Activated naive CD8-positive, alpha-beta T cell (primary cell): ENCODE data around the gene SERPINB12.

Experiments used
- H3K27ac Mint-ChIP-seq: one replicate; pipeline ENCODE4 v1.8.0; 2021; ENCODE audit warnings: mixed read lengths
- H3K27me3 Mint-ChIP-seq: one replicate; pipeline ENCODE4 v1.8.0; 2021; ENCODE audit warnings: mixed read lengths
- H3K36me3 Mint-ChIP-seq: one replicate; pipeline ENCODE4 v1.8.0; 2021; ENCODE audit warnings: mixed read lengths
- H3K4me1 Mint-ChIP-seq: one replicate; pipeline ENCODE4 v1.8.0; 2021; ENCODE audit warnings: low read depth, mixed read lengths
- H3K4me3 Mint-ChIP-seq: one replicate; pipeline ENCODE4 v1.8.0; 2021; ENCODE audit warnings: mild to moderate bottlenecking, mixed read lengths
- H3K9me3 Mint-ChIP-seq: one replicate; pipeline ENCODE4 v1.8.0; 2021; ENCODE audit warnings: low read depth, mixed read lengths

The SERPINB12 gene

GRCh38 chr18:63528863-63529492 is 13.2 kb upstream of the SERPINB12 start:
- Mint-ChIP-seq H3K4me3 (no peak overlapping the region), H3K9me3 (no peaks in the 10 kb centered on the region), H3K36me3 (no peaks in the 10 kb centered on the region), H3K27ac (no peak overlapping the region), H3K4me1 (no peaks in the 10 kb centered on the region), H3K27me3 (peaks cover 4% of the 10 kb centered on the region)

DNA sequence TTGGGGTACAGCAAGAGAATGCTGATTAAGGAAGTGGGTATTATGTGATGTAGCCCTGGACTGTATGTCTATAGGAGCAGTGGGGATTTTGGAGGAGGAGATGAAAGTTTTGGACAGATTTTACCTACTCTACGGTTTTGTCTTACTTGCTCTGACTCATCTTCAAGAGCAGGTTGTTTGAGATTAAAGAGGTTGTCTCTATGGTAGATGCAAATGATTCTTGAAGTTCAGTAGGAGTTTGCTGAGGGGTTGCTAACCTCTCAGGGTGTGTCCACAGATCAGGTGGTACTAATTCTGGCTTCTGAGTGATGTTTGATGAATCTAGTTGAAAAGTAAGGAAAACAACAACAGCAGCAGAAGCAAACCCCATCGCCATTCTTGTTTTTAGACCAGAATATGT is 9.7 kb upstream of the SERPINB12 start:
- H3K27me3 Mint-ChIP-seq = peaks cover 10% of the 10 kb centered on the region
- no peak overlapping the region for H3K4me3 Mint-ChIP-seq
- no peaks in the 10 kb centered on the region for H3K4me1 Mint-ChIP-seq
- H3K9me3 Mint-ChIP-seq = no peaks in the 10 kb centered on the region
- no peak overlapping the region for H3K27ac Mint-ChIP-seq
- H3K36me3 Mint-ChIP-seq = no peaks in the 10 kb centered on the region

GRCh38 chr18:63534615-63535014 is 7.6 kb upstream of the SERPINB12 start:
- H3K4me1 Mint-ChIP-seq = no peaks in the 10 kb centered on the region
- H3K9me3 Mint-ChIP-seq = no peaks in the 10 kb centered on the region
- peaks cover 12% of the 10 kb centered on the region for H3K27me3 Mint-ChIP-seq
- no peaks in the 10 kb centered on the region for H3K36me3 Mint-ChIP-seq
- no peak overlapping the region for H3K27ac Mint-ChIP-seq
- no peak overlapping the region for H3K4me3 Mint-ChIP-seq

- no peak overlapping the region for H3K27ac Mint-ChIP-seq
- no peaks in the 10 kb centered on the region for H3K9me3 Mint-ChIP-seq
- H3K4me3 Mint-ChIP-seq = no peak overlapping the region
- H3K27me3 Mint-ChIP-seq = peaks cover 17% of the 10 kb centered on the region
- no peaks in the 10 kb centered on the region for H3K36me3 Mint-ChIP-seq
- H3K4me1 Mint-ChIP-seq = no peaks in the 10 kb centered on the region
Measured at GRCh38 chr18:63539904-63540510, 2.2 kb upstream of the SERPINB12 start.

DNA sequence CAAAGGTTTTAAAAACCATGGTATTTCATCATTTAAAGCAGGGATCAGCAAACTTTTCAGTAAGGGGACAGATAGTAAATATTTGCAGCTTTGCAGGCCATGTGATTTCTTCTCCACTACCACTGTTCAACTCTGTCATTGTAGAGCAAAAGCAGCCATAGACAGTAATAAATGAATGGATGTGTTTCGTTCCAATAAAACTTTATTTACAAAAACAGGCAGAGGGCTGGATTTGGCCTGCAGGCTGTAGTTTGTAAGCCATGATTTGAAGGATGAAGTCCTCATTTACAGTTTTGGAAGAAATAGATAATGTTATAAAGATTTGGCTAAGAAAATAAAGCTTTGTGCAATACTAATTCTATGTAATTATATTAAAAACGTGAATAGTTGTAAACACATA is 1.8 kb downstream of the SERPINB12 start:
- no peak overlapping the region for H3K4me3 Mint-ChIP-seq

DNA sequence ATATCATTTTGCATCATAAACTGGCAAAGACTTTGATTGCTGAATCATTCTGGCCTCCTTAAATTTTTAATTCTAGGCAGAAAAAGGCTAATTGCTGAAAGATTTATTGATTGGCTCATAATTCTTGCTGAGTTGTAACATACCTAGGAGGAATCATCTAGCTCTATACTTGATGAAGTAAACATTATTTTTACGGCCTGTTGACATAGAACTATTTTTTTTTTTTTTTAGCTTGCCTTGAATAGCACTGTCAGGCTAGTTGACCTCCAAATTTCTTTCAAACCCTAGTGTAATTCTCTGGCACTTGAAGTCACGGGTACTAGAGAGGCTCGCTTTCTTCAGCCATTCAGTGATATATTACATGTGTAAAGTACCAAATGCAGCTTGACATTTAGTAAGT is 2.8 kb downstream of the SERPINB12 start:
- Mint-ChIP-seq H3K27ac (no peak overlapping the region), H3K4me3 (no peak overlapping the region), H3K9me3 (no peaks in the 10 kb centered on the region), H3K4me1 (no peaks in the 10 kb centered on the region), H3K27me3 (peaks cover 12% of the 10 kb centered on the region), H3K36me3 (no peaks in the 10 kb centered on the region)

More for the DNA sequence above, 1.8 kb downstream of the SERPINB12 start:
- H3K9me3 Mint-ChIP-seq = no peaks in the 10 kb centered on the region
- no peak overlapping the region for H3K27ac Mint-ChIP-seq
- H3K36me3 Mint-ChIP-seq = no peaks in the 10 kb centered on the region
- H3K4me1 Mint-ChIP-seq = no peaks in the 10 kb centered on the region
- peaks cover 15% of the 10 kb centered on the region for H3K27me3 Mint-ChIP-seq

DNA sequence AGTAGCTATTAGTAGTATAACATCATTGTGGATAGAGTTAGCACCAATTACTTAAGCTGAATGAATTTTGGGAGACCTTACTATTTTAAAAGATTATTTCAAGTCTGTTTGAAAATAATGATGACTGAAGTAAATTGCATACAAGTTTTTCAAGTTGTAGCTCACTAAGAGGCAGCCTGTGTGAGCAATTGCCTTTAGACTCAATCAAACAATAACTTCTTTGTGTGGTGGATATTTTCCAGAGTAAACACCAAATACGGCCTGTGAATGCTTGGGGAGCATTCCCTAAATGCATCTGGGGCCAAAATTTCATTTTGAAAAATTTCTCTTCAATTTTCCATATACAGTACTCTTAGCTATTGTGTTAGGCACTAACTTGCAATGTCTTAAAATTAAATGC is 7.9 kb downstream of the SERPINB12 start:
- Mint-ChIP-seq H3K36me3 (no peaks in the 10 kb centered on the region), H3K4me1 (no peaks in the 10 kb centered on the region), H3K27ac (no peak overlapping the region), H3K9me3 (no peaks in the 10 kb centered on the region), H3K4me3 (no peak overlapping the region), H3K27me3 (peaks cover 10% of the 10 kb centered on the region)

GRCh38 chr18:63551769-63552168 is 9.6 kb downstream of the SERPINB12 start:
- Mint-ChIP-seq H3K36me3 (no peaks in the 10 kb centered on the region), H3K27ac (no peak overlapping the region), H3K4me3 (no peak overlapping the region), H3K9me3 (no peaks in the 10 kb centered on the region), H3K4me1 (no peaks in the 10 kb centered on the region), H3K27me3 (peaks cover 9% of the 10 kb centered on the region)

DNA sequence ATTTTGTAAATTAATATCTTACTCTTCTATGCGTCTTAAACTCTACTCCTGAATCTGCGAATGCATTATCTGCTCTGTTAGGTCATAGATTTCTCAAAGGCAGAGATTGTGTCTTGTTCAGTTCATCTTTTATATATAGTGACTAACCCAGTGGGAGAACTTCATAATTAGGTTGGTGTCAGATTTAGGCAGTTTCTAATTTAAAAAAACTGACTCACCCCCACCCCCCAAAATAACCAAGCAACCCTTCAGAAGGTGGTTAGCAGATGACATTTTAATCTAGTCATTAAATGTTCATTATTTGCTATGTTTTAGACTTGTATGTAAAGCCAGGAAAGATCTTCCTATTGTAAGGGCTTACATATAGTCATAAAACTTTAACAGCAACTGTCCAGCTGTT is 10.4 kb downstream of the SERPINB12 start:
- no peaks in the 10 kb centered on the region for H3K36me3 Mint-ChIP-seq
- no peaks in the 10 kb centered on the region for H3K4me1 Mint-ChIP-seq
- no peak overlapping the region for H3K27ac Mint-ChIP-seq
- no peak overlapping the region for H3K4me3 Mint-ChIP-seq
- peaks cover 7% of the 10 kb centered on the region for H3K27me3 Mint-ChIP-seq
- H3K9me3 Mint-ChIP-seq = no peaks in the 10 kb centered on the region

DNA sequence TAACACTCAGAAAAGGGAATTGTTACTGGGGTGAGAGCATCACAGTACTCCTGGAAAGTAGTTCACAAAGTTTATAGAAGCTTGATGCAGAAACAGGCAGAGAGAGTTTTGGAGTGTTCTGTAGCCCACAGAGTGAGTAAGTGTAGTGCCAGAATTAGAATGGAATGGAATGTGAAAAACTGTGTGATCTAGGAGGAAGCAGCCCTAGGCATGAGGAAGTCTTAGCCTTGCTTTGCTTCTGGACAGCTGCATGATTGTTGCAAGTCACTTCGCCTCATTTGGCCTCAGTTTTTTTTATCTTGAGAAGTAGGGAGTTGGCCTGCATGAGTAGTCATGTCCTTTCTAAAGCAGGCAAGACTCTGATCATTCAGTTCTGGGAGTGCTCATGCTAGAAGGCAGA is 10.9 kb downstream of the SERPINB12 start:
- Mint-ChIP-seq H3K4me1 (no peaks in the 10 kb centered on the region), H3K4me3 (no peak overlapping the region), H3K36me3 (no peaks in the 10 kb centered on the region), H3K9me3 (no peaks in the 10 kb centered on the region), H3K27me3 (peaks cover 5% of the 10 kb centered on the region), H3K27ac (no peak overlapping the region)

DNA sequence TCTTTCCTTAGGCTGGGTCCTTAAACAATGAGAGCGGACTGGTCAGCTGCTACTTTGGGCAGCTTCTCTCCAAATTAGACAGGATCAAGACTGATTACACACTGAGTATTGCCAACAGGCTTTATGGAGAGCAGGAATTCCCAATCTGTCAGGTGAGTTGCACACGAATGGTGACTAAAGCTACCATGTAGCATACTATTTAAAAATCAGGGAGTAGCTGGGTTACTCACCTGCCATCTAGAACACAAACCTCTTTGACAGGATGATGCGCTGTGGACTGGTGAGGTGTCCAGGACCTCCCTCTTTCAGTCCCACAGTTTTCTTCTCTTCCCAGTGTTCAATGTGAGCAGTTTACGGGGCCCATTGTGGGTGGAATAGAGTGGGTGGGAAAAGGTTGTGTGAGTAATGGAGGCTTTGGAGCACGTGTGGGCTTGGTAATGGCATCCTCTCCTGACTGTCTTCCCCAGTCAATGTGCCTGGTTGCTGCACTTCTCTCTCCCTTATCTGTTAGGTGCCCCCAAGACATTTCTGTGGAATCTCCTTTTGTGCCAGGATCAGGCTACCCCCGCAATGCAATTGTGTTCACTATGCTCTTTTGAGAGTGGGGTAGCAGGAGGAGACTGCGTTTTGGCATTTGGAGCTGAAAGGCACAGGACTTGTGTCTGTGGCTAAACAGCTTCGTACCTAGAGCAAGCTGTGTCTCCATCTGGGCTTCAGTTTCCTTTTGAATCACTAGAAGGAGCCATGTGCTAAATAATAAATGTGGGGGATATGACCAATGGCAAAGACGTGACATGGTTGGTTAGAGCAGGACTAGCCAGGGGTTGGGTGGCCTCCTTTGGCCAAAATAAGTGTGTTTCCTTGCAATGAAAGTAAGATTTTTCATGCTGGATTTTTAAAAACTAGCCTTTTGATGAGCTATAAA is 17.7 kb downstream of the SERPINB12 start:
- H3K9me3 Mint-ChIP-seq = no peaks in the 10 kb centered on the region
- no peak overlapping the region for H3K27ac Mint-ChIP-seq
- H3K36me3 Mint-ChIP-seq = no peaks in the 10 kb centered on the region
- H3K4me3 Mint-ChIP-seq = no peak overlapping the region
- peaks cover 4% of the 10 kb centered on the region for H3K27me3 Mint-ChIP-seq
- H3K4me1 Mint-ChIP-seq = no peaks in the 10 kb centered on the region

GRCh38 chr18:63562284-63562683 is 20.1 kb downstream of the SERPINB12 start:
- Mint-ChIP-seq H3K9me3 (no peaks in the 10 kb centered on the region), H3K4me3 (no peak overlapping the region), H3K27me3 (peaks cover 4% of the 10 kb centered on the region), H3K27ac (no peak overlapping the region), H3K4me1 (no peaks in the 10 kb centered on the region), H3K36me3 (no peaks in the 10 kb centered on the region)

GRCh38 chr18:63564021-63564420 is 21.9 kb downstream of the SERPINB12 start:
- Mint-ChIP-seq H3K4me3 (no peak overlapping the region), H3K4me1 (no peaks in the 10 kb centered on the region), H3K27me3 (peaks cover 6% of the 10 kb centered on the region), H3K9me3 (no peaks in the 10 kb centered on the region), H3K36me3 (no peaks in the 10 kb centered on the region), H3K27ac (no peak overlapping the region)

- H3K9me3 Mint-ChIP-seq = no peaks in the 10 kb centered on the region
- H3K4me3 Mint-ChIP-seq = no peak overlapping the region
- no peaks in the 10 kb centered on the region for H3K4me1 Mint-ChIP-seq
- no peaks in the 10 kb centered on the region for H3K36me3 Mint-ChIP-seq
- no peak overlapping the region for H3K27ac Mint-ChIP-seq
- peaks cover 4% of the 10 kb centered on the region for H3K27me3 Mint-ChIP-seq
Measured at GRCh38 chr18:63564561-63564960, 22.4 kb downstream of the SERPINB12 start.

- Mint-ChIP-seq H3K27me3 (peaks cover 10% of the 10 kb centered on the region), H3K27ac (no peak overlapping the region), H3K36me3 (no peaks in the 10 kb centered on the region), H3K9me3 (no peaks in the 10 kb centered on the region), H3K4me1 (no peaks in the 10 kb centered on the region), H3K4me3 (no peak overlapping the region)
Measured at GRCh38 chr18:63567276-63567675, 25.1 kb downstream of the SERPINB12 start.
